Measurements from ENCODE around the gene PALM2AKAP2.

DNA sequence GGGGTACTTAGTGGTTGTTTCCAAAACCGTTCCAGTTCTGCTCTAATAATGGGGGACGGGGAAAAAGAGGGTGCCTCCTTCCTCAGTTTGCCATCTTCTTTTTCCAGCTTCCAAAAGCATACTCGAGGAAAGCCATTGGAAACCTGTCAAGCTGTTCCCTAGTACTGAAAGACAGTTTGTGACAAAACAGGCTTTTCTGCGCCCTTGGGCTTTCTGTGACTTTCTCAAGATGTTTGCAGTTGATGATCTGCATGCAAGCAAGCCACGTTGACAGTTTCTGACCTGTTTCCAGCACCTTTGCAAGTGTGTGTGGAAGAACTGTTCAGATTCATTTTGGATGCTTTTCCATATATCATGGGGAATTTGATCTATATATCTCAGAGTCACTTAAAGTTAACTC, 26.7 kb upstream of the PALM2AKAP2 start:
- TF ChIP-seq, protein P1, sequence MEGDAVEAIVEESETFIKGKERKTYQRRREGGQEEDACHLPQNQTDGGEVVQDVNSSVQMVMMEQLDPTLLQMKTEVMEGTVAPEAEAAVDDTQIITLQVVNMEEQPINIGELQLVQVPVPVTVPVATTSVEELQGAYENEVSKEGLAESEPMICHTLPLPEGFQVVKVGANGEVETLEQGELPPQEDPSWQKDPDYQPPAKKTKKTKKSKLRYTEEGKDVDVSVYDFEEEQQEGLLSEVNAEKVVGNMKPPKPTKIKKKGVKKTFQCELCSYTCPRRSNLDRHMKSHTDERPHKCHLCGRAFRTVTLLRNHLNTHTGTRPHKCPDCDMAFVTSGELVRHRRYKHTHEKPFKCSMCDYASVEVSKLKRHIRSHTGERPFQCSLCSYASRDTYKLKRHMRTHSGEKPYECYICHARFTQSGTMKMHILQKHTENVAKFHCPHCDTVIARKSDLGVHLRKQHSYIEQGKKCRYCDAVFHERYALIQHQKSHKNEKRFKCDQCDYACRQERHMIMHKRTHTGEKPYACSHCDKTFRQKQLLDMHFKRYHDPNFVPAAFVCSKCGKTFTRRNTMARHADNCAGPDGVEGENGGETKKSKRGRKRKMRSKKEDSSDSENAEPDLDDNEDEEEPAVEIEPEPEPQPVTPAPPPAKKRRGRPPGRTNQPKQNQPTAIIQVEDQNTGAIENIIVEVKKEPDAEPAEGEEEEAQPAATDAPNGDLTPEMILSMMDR (IDR thresholded peaks at IDR 0.05), result no peak
- no peak for TF ChIP-seq POLR2A (IDR thresholded peaks at IDR 0.05)
